HG02943 (cell line): Measurements from ENCODE around the gene ANKK1.

Experiments used
- ATAC-seq: cut with Tn5 transposase; IDR thresholded peaks from one replicate; pipeline ENCODE4 v1.9.1; 2021; ENCODE audit warnings: mild to moderate bottlenecking, low read depth, moderate library complexity; ENCODE audit not compliant: unreplicated experiment

Gene ANKK1, protein sequence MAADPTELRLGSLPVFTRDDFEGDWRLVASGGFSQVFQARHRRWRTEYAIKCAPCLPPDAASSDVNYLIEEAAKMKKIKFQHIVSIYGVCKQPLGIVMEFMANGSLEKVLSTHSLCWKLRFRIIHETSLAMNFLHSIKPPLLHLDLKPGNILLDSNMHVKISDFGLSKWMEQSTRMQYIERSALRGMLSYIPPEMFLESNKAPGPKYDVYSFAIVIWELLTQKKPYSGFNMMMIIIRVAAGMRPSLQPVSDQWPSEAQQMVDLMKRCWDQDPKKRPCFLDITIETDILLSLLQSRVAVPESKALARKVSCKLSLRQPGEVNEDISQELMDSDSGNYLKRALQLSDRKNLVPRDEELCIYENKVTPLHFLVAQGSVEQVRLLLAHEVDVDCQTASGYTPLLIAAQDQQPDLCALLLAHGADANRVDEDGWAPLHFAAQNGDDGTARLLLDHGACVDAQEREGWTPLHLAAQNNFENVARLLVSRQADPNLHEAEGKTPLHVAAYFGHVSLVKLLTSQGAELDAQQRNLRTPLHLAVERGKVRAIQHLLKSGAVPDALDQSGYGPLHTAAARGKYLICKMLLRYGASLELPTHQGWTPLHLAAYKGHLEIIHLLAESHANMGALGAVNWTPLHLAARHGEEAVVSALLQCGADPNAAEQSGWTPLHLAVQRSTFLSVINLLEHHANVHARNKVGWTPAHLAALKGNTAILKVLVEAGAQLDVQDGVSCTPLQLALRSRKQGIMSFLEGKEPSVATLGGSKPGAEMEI

DNA sequence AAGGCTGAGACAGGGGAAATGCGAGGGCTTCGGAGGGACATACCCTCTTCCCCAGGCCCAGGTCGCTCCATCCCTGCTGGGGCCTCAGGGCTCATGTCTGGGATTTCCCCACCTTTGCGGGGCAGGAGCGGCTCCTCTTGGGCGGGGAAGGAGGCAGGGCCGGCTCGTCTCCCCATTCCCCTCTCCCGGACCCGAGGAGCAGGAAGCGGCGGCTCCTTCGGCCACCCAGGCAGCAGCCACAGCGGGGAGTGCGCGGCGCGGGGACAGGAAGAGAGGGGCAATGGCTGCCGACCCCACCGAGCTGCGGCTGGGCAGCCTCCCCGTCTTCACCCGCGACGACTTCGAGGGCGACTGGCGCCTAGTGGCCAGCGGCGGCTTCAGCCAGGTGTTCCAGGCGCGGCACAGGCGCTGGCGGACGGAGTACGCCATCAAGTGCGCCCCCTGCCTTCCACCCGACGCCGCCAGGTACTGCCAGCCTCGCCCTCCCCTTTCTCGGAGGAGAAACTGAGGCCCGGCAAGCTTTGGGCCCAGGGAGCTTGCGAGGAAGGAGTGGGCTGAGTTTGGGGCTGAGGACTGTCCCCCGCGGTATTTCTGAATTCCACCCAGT lies at the start of gene ANKK1:
Gene ANKK1, plus strand, starts transcription at position 175 of the 607 bp plus-strand sequence. Its CDS starts 106 bp downstream, at position 281.
- ATAC-seq = no peak

DNA sequence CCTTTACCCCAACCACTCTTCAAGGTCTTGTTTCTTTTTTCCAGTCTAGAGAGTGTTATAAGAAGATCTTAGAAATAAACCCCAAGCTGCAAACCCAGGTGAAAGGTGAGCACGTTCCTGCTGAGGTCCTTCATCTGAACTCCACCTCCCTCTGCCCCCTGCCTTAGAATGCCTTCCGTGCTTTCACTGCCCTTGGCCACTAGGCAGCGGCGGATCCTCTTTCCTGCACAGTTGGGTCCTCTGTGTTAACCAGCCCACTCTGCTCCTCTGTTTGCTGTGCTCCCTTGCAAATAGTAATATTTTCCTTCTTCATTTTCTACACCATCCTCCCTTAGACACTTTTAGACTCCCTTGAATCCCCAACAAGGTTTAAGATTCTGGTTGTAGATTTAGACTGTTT lies 48.8 kb upstream of the ANKK1 start:
- ATAC-seq = no peak

DNA sequence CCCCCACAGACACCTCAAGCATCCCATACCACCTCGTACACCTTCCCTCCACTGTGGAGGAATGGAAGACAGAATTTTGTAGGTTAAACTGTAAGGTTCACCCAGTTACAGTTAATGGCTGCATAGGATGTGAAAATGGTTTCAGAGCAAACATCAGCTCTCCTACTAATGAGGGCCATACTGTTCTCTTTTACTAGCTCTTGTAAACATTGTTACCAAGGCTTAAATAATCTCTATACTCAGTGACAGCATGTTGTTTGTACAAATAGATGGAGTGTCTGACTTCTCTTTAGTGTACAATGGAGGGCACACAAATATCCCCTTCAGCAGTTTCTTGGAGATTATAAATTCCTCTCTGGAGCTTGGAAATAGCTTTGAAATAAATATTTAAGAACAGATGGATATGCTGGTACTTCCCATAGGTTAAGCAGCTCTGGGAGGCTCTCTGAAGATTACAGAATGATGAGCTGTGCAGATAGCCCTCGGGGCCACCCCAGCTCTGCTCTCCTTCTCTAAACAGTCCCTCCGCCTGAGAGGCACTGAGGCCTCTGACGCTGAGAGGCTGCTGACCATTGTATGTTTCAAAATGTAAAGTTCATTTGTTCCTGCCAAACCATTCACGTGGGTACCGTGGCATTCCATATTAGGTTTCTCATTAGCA lies 47.5 kb upstream of the ANKK1 start:
- no peak for ATAC-seq

DNA sequence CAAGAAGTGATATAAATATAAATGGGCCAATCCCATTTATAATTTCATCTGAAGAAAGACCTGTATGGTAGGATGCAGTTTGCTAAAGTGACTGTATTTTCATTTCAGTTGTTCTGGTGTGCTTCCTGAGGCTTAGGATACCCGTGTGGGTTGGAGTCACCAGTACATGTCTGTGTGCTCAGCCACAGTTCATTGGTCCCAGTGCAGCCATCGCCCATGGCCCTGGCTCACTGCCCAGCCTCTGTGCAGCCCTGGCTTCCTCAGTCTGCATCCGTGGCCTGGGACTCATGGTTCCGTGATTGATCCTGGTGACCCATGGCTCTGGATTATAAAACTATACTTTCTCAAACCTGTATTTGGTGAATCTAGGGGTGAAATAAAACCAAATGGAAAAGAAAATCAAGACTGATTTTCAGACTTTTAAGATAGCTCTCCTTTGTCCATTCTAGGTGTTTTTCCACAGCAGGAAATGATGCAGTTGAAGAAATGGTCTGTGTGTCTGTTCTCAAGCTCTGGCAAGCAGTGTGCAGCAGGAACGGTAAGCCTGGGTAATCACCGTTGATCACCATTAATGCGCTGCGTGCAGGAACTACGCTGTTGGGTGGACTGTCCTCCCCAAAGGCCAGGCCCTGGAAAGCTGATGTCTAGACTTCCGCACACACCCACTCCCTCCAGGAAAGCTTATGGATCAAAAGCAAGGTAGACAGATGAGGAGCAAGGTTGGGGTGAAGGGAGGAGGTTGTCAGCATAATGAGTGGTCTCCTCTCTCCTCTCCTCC lies 46.0 kb upstream of the ANKK1 start:
- ATAC-seq = no peak

DNA sequence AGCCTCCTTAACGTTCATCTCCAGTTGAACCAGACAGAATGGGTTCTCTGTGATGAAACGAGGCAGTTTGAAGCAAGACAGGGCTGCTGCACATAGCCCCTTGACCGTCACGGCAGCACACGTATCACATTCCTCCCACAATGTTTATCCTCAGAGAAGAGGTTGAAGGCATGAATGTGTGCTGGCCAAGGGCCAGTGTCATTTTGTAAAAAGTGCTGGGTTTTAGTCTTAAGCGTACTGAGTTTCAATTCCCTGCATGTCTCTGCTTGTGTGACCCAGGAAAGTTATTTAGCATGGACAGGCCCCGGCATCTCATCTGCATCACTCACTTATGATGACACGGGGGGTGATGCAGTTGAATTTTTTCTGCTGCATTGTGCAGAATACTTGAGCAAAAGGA lies 41.6 kb upstream of the ANKK1 start:
- ATAC-seq = no peak

DNA sequence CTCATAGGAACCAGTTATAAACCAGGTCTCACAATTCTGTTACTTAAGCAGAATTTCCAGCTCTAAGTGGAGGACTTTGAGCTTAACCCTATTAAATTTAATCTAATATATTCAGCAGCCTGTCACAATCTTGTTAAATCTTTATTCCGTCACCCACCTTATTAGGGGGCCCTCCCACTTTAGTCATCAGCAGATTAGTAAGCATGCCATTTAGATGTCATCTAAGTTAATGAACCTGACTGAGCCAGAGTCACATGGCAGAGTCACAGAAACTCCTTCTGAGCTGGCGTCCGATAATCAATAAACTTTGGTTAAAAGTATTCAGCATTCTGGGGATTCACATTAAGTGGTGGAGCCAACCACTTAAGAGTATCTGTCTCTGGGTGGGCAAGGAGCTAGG lies 38.1 kb upstream of the ANKK1 start:
- ATAC-seq = no peak

DNA sequence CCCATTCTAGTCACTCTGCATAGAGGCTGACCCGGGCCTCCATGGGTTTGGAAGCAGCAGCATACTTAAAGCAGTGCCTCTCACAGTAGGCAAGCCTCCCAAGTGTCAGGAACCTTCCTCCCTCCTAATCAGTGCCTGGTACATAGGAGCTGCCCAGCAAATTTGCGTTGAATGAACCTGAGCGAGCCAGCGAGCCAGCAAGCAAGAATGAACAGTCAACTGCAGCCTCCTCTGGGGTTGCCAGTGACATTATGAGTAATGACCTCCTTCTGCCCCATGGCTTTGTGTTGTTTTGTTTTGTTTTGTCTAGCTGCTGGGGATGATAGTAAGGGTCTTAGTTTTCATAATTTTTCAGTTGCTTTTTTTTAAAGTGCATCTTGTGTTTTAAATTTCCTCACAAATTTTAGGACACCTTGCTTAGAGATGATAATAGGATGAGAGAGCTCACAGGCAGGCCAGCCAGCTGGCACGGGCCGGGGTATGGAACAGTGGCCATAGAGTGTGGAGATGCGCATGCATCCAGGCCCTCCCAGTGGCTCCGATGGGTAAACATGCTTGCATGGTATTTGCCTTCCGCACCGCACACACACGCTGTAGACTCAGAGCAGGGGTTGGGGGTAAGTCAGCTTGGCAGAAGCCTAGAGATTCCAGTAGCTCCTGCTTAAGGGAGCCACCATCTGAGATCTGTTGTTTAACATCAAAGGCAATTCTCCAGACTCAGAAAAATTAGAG lies 37.1 kb upstream of the ANKK1 start:
- no peak for ATAC-seq

DNA sequence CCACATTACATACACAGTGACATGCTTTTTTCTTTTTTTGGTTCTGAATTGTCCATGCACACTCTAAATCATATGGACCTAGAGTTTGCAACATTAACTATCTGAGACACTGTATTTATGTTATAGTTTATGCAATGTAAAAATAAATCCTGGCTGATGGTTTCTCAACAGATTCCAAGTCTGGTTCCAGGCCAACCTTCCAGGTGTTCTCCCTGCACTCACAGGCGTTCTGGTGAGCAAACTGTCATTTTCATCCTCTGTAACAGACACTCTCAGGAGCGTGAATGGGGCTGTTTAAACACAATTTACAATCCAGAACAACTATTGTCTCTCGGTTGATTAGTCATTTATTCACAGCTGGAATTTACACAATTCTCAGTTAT lies 36.5 kb upstream of the ANKK1 start:
- ATAC-seq = no peak

DNA sequence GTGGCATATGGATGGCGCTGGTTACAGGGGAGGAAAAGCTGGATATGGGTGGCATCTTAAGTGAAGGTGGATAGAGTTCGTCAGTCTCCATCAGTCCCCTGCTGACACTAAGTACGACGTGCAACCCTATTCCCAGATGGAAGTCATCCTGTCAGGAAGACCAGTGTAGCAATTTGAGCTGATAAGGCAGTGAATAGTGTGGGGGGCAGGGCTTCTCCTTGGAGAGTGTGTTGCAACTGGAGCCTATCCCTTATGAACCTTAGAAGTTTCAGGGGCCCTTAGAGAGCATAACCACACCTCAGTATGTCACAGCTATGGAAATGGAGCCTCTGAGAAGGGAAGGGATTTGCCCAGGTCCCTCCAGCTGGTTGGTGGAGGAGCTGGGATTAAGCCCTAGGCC lies 36.1 kb upstream of the ANKK1 start:
- ATAC-seq = no peak

DNA sequence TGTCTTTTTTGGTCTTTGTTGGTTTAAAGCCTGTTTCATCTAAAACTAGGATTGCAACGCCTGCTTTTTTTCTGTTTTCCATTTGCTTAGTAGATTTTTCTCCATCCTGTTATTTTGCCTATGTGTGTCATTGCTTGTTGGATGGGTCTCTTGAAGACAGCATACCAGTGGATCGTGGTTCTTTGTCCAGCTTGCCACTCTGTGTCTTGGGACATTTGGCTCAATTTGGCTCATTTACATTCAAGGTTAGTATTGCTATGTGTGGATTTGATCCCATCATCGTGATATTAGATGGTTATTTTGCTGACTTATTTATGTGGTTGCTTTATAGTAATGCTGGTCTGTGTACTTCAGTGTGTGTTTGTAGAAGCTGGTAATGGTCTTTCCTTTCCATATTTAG lies 31.4 kb upstream of the ANKK1 start:
- no peak for ATAC-seq

DNA sequence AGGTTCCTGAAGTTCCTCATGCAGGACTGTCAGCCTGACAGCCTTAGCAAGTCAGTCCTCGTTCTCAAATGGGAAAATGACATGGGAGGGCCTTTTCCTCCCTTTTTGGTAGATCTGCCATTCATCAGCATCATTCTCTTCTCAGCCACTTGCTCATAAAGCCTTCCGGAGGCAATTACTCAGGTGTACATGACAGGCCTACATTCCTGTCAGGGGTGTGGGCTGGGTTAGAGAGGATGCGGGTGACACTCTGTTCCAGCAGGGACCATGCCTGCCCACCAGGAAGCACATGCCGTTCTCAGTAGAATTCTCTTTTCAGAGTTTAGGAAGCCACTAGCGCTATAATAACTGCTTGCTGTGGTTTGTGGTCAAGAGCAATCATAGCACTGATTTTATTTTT lies 24.2 kb upstream of the ANKK1 start:
- no peak for ATAC-seq

DNA sequence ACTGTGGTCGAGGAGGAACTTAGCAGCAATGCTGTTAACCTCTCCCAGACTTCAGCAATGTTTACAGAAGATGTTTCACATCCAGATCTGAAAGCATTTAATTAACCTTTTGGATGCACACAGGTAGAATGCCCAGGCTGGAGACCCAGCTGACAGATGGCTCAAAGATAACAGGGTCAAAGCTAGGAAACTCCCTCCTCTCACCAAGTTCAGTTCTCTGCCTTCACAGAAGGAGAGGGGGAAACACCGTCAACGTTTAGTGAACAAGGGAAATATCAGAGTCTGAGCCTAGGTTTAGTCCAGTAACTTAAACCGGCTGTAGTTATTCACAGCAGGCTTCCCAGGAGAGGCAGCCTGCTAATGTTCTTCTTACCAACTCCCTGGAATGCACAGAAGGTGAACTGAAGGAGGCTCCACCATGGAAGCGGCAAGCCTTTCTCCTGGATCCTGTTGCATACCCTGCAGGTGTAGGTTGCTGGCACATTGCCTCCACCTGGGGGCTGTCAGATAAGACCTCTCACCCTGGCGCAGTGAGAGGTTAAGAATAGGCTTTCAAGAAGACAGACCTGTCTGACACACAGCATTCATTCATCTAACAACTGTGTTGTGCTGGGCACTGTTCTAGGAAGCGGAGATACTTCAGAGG lies 23.5 kb upstream of the ANKK1 start:
- no peak for ATAC-seq

DNA sequence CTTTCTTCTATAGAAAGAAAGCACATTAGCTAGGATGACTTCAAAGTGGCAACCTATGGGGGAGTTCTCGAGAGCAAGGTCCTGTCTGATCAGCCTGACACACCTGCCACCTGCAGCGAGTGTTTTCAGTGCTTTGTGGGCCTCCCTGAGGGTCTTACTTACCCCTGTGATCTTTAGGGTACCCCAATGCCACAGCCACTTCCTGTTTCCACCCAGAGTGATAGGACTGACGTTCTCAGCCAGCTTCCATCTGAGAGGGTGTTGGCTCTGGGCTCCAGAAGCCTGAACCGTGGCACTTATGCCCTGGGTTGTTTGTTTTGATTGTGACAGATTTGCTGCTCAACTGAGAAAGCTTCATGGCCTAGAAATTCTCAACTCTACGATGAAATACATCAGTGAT lies 21.7 kb upstream of the ANKK1 start:
- ATAC-seq = no peak

DNA sequence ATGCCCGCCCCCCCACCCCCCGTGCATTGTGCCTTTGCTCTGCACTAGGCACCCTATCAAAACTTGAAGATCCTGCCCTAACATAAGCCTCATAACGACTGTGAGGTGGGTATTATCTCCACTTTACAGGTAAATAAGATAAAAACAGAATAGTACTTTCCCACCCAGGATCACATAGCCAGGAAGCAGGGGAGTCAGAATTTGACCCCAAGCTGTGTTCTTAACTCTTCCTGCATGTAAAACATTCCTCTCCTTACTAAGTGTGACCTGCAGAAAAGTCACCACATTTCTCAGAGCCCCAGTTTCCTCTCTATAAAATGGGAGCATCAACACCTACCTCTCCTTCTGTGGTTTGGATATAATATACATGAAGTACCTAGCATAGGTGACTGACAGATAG lies 18.2 kb upstream of the ANKK1 start:
- ATAC-seq = no peak

DNA sequence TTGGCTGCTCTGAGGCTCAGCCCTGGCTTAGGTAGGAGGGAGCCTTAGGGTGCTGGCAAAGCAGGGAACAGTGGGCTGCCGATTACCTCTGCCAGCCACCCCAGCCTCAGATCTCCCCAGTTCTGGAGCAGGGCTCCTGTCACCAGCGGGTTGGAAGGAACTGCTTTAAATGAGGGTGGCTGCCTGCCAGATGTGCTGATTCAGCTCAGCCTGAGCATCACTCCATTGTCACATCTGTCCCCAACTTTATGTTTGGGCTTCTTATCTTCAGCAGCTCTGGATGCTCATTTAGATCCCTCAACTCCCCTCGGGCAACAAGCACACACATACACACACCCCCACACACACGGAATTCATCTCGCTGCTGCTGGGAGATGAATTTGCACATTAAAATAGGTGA lies 16.9 kb upstream of the ANKK1 start:
- no peak for ATAC-seq

DNA sequence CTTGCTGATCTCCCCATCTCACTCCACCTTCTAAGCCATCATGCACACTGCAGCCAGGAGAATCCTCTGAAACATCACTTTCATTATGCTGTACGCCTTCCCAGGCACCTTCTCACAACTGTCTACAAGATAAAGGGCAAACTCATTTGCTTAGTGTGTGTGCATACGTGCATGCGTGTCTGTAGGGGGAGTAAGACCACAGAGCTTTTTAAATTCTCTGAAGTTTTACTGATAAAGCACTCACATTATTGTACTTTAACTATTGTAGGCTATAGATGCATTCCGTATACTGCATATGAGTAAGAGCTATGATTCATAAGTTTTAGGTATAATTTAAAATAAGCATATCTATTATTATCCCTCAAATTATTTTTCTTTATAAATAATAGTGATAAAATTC lies 15.3 kb upstream of the ANKK1 start:
- ATAC-seq = no peak

DNA sequence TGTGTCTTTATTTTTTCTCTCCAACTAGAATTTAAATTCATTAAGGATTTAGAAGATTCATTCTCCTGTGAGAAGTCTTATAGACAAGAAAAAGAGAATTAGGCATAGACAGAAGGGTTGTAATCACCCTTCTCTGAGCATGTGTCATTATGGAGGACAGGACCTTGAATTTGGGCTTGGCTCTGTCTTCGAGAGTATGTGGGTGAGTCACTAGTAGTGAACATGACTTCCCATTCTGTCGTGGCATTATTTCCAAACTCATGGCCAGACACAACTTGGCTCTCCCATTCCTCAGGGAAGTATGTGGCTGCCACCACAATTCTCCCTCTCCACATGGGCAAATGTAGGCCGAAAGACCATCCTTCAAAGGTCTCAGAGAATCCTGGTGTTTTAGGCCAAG lies 14.3 kb upstream of the ANKK1 start:
- ATAC-seq = no peak

DNA sequence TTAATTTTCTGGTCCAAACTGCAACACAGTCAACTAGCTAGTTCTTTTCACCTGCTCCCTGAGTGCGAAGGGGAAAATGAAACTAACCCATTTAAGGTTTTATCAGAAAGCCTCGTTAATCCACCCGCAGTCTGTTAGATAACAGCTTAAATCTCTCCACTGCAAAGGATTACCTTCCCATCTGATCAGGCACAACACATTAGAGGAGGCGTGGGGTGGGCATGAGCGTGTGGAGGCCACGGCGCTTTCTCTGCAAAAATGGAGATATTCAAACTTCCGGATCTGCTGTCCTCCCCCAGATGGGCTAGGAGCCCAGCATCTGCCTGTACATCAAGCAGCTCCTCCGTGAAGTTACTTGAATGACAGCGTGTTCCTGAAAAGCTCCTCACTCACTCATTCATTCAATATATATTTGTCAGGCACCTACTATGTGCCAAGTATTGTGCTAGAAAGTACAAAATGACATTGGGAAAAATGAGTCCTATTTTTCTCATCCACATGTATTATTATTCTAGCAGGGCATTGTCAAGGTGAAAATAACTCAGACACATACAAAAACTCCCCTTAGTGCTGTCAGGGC lies 13.5 kb upstream of the ANKK1 start:
- ATAC-seq = no peak

DNA sequence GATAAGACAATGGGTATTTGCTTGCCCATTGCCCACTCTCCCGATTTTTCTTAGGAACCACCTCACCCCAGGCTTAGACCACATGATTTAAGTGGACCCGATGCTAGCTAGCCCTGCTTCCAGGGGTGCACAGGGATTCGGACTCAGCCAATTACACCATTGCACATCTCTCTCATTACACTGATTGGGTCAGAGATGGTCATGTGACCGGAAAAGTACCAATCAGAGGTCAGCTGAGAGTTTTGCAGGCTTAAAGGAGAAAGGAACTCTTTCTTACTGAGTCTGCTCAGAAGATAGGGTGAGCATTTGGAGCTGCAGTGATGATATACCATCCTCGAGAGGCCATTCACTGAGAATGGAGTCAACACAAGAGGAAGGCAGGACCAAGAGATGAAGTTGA lies 12.2 kb upstream of the ANKK1 start:
- ATAC-seq = no peak
